Mesothelial cell of epicardium (in vitro differentiated cells): ENCODE data around the gene ARID4A. TPM values are rescaled to one million over a fixed set of nuclear protein-coding genes. Genes with fewer than 3 reads are reported as not detected.

Experiments
- DNase-seq, 2 experiments: peaks; one replicate each; pipeline ENCODE4 v3.0.0; 2021; ENCODE audit warnings: low spot score in 2 of 2; ENCODE audit not compliant: unreplicated experiment in 2 of 2
- H3K27ac Mint-ChIP-seq: 2 replicates; pipeline ENCODE4 v1.8.0; 2021; ENCODE audit warnings: mixed read lengths
- H3K27me3 Mint-ChIP-seq: 2 replicates; pipeline ENCODE4 v1.8.0; 2021; ENCODE audit warnings: low read depth, mixed read lengths
- H3K36me3 Mint-ChIP-seq: 2 replicates; pipeline ENCODE4 v1.8.0; 2021; ENCODE audit warnings: mixed read lengths
- H3K4me1 Mint-ChIP-seq: 2 replicates; pipeline ENCODE4 v1.8.0; 2021; ENCODE audit warnings: mixed read lengths
- H3K4me3 Mint-ChIP-seq: 2 replicates; pipeline ENCODE4 v1.8.0; 2021; ENCODE audit warnings: mild to moderate bottlenecking, moderate library complexity, mixed read lengths
- H3K9me3 Mint-ChIP-seq: 2 replicates; pipeline ENCODE4 v1.8.0; 2021; ENCODE audit warnings: mixed read lengths
- CTCF ChIP-seq: fragments of 200-600 bp; sonication (generic); IDR thresholded peaks from one replicate; pipeline ENCODE4 v1.5.0; 2021; ENCODE audit warnings: antibody characterized with exemption; ENCODE audit not compliant: unreplicated experiment
- total RNA-seq: library from RNA; stranded (reverse); gene quantifications from 3 replicates; pipeline ENCODE4 v1.2.1, GENCODE V29; 2021

The ARID4A gene
- total RNA-seq, 1 donor from 2014 or later = 32.9 TPM

GRCh38 chr14:58272588-58273372 is 25.6 kb upstream of the ARID4A start:
- H3K27ac Mint-ChIP-seq = no peak overlapping the region

GRCh38 chr14:58274881-58275280 is 23.5 kb upstream of the ARID4A start:
- no peak overlapping the region for H3K4me3 Mint-ChIP-seq
- peaks cover 11% of the 10 kb centered on the region for H3K4me1 Mint-ChIP-seq
- peaks cover 37% of the 10 kb centered on the region for H3K36me3 Mint-ChIP-seq
- H3K9me3 Mint-ChIP-seq = no peaks in the 10 kb centered on the region
- no peak for TF ChIP-seq CTCF
- no peak for DNase-seq
- H3K27me3 Mint-ChIP-seq = no peaks in the 10 kb centered on the region
- H3K27ac Mint-ChIP-seq = peak overlapping the region; percentile 90

More at GRCh38 chr14:58272588-58273372, 25.6 kb upstream of the ARID4A start:
- Mint-ChIP-seq H3K4me3 (no peak overlapping the region), H3K9me3 (no peaks in the 10 kb centered on the region), H3K36me3 (peaks cover 33% of the 10 kb centered on the region), H3K4me1 (peaks cover 11% of the 10 kb centered on the region), H3K27me3 (no peaks in the 10 kb centered on the region)
- no peak for DNase-seq
- no peak for TF ChIP-seq CTCF

GRCh38 chr14:58275527-58276190 is 22.7 kb upstream of the ARID4A start:
- Mint-ChIP-seq H3K27me3 (no peaks in the 10 kb centered on the region), H3K27ac (peak overlapping the region; percentile 90), H3K4me1 (peaks cover 14% of the 10 kb centered on the region), H3K9me3 (no peaks in the 10 kb centered on the region), H3K4me3 (no peak overlapping the region), H3K36me3 (peaks cover 29% of the 10 kb centered on the region)
- DNase-seq = no peak
- no peak for TF ChIP-seq CTCF

- H3K27ac Mint-ChIP-seq = peak overlapping the region; percentile 54
- no peak for TF ChIP-seq CTCF
- no peaks in the 10 kb centered on the region for H3K27me3 Mint-ChIP-seq
- H3K4me1 Mint-ChIP-seq = peaks cover 19% of the 10 kb centered on the region
- no peaks in the 10 kb centered on the region for H3K9me3 Mint-ChIP-seq
- H3K4me3 Mint-ChIP-seq = no peak overlapping the region
- peaks cover 28% of the 10 kb centered on the region for H3K36me3 Mint-ChIP-seq
- DNase-seq = no peak
Measured at GRCh38 chr14:58276208-58276607, 22.1 kb upstream of the ARID4A start.

GRCh38 chr14:58278177-58278576 is 20.2 kb upstream of the ARID4A start:
- H3K27me3 Mint-ChIP-seq = no peaks in the 10 kb centered on the region
- H3K4me1 Mint-ChIP-seq = peaks cover 33% of the 10 kb centered on the region
- no peaks in the 10 kb centered on the region for H3K9me3 Mint-ChIP-seq
- peaks cover 20% of the 10 kb centered on the region for H3K36me3 Mint-ChIP-seq
- no peak for TF ChIP-seq CTCF
- no peak overlapping the region for H3K4me3 Mint-ChIP-seq
- no peak overlapping the region for H3K27ac Mint-ChIP-seq
- DNase-seq = no peak
